C4-2B (cell line): ENCODE measurements around the gene TGM4.

ENCODE experiments used
- ZFX ChIP-seq: fragments of 450-650 bp; IDR thresholded peaks from 2 replicates; pipeline ENCODE4 v1.6.1; 2017
- TF ChIP-seq, protein P1 (sequence below): fragments of 450-650 bp; conservative IDR thresholded peaks from 2 replicates; pipeline ENCODE4 v1.5.1; 2017; ENCODE audit warnings: mild to moderate bottlenecking

DNA sequence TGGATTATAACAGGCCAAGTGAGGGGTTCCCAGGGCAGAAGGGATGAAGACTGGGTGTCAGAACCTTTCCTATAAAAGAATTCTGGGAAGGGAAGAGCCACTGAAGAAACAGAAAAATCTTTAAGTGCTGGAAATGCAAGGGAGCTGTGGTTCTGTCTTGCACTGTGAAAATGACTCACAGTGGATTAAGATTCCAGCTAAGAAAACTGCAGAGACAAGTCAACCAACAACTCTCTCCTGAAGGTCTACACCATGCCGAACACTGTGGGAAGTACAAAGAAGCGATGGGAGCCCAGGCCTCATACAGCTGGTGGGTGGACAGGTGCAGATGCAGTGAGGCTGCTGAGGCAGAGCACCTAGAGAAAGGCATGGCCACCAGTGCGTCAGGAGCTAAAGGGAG lies 73.8 kb downstream of the TGM4 start:
- TF ChIP-seq, protein P1, sequence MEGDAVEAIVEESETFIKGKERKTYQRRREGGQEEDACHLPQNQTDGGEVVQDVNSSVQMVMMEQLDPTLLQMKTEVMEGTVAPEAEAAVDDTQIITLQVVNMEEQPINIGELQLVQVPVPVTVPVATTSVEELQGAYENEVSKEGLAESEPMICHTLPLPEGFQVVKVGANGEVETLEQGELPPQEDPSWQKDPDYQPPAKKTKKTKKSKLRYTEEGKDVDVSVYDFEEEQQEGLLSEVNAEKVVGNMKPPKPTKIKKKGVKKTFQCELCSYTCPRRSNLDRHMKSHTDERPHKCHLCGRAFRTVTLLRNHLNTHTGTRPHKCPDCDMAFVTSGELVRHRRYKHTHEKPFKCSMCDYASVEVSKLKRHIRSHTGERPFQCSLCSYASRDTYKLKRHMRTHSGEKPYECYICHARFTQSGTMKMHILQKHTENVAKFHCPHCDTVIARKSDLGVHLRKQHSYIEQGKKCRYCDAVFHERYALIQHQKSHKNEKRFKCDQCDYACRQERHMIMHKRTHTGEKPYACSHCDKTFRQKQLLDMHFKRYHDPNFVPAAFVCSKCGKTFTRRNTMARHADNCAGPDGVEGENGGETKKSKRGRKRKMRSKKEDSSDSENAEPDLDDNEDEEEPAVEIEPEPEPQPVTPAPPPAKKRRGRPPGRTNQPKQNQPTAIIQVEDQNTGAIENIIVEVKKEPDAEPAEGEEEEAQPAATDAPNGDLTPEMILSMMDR, result no peak
- no peak for TF ChIP-seq ZFX
